Measurements from ENCODE around the gene BCAS3.
"Not testable (repeated sequence)": the region's sequence is repeated elsewhere in the genome, so short reads cannot be mapped to it uniquely, and the experiment has no call there.

BCAS3 gene

DNA sequence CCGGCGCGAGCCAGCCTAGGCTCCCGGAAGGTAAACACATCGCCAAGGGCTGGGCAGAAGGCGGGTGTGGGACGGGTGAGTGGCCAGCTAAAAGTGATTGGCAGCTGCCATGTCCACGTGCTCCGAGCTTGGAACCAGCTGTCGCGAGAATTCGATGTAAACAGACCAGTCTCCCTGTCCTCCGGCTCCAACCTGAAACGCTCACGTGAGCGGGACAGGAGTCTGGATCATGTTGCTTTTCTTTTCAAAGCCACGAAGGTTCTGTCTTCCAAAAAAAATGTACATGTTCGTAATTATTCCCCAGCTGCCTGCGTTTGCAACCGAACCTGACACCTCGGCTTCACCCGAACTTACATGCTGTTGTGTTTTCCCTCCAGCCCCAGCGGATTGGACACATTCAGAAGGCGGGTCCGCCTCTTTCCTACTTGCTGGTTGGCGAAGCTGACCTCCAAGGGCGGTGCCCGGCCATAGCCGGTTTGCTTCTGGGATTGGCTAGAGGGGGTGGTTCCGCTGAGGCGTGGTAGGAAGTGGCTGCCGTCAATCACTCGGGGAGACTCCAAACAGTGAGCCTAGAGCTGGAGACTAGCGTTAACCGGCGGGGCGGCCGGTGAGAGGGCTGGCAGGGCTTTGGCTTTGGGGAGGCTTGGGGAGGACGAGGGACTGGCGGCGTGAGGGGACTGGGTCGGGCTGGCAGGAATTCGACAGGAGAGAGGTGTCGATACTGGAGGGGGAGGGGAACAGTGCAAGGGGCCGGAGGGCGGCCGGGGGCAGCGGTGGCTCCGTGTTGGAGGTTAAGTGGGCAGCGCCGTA, at the start of gene BCAS3:
TSS of gene BCAS3 (plus strand) at position 544 of the 810 bp plus-strand sequence.
- peak; percentile 97 for DNase-seq

DNA sequence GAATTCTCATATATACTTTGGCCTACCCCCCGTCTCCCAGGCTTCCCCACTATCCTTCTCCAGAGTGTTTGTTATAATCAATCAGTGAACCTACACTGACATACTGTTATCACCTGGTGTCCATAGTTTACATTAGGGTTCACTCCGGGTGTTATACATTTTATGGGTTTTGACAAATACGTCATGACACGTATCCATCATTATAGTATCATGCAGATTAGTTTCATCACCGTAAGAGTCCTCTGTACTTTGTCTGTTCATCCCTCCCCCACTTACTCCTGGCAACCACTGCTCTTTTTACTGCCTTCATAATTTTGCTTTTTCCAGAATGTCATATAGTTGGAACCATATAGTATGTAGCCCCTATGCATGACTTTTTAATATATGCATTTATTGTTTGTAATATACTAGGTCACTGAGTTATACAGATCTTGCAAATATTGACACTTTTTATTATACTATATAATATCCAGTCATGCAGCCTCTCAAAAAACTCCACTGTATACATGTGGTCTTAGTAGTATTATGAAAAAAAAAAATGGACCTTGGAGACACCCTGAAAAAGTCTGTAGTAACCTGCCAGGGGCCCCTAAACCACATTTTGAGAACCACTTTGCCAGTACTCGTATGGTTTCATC, 49.3 kb upstream of the BCAS3 start:
- DNase-seq, result no peak

DNA sequence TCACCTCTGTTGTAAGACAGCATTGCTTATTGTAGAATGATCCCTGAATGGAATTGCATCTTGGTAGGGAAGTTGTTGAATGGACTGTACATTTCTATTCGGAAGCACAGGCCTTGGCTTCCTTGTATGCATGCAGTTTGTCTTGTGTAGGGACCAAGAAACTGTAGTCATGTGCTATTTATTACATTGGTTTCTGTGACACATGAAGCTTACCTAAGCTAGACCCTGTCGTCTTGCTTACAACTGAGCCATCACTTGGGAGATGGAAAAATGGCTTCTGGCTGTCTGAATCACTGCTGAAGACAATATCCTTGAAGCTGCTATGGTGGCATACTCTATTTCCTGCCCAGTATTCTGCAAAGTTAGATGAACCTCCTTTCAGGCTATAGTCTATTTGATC, 48.5 kb upstream of the BCAS3 start:
- no peak for DNase-seq

DNA sequence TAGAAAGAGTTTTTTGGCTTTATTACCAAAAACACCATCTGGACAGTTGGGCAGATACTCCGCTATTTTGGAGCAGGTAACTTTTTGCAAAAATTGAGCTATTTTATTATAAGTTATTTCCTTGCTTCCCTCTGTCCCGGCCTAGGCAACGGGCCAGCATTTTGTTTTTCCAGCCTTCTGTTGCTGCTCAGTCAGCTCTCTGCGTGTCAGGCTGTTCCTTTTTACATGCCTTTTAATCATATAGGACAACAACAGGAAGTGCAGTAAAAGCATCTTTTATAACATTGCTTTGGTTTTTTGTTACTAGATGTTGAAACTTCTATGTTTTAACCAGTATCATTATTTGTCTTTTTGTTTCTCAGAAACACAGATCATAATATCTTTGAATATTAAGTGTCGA, 47.3 kb upstream of the BCAS3 start:
- DNase-seq, result no peak

GRCh38 chr17:60631119-60631518, 46.5 kb upstream of the BCAS3 start:
- DNase-seq, result no peak

DNA sequence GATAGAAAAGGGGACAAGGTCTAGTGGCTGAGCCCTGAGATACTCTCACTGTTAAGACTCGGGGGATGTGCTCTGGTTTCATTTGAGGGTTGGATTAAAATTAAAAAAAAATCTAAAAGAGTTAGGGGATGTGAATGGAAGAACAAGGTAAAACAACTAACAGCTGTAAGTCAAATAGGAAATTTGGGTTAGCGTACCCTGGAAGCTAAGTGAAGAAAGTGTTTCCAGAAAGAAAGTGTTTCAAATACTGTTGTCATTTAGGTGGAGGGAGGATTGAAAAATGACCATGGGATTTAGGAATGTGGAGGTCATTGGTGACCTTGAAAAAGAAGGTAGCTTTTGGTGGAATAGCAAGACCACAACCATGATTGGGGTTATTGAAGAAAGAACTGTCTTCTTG, 40.0 kb upstream of the BCAS3 start:
- DNase-seq, result no peak

- no peak for DNase-seq
Observed at GRCh38 chr17:60639019-60639330, 38.7 kb upstream of the BCAS3 start.

DNA sequence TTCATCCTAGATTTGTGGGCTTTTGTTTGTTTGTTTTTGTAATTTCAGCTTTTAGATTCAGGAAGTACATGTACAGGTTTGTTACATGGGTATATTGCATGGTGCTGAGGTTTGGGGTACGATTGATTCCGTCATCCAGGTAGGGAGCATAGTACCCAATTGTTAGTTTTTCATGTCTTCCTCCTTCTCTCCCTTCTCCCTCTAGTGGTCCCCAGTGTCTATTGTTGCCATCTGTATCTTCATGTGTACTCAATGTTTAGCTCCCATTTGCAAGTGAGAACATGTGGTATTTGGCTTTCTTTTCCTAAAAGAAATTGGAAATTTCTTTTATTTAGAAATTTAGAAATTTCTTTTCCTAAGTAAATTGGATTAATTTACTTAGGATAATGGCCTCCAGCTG, 37.1 kb upstream of the BCAS3 start:
- no peak for DNase-seq

DNA sequence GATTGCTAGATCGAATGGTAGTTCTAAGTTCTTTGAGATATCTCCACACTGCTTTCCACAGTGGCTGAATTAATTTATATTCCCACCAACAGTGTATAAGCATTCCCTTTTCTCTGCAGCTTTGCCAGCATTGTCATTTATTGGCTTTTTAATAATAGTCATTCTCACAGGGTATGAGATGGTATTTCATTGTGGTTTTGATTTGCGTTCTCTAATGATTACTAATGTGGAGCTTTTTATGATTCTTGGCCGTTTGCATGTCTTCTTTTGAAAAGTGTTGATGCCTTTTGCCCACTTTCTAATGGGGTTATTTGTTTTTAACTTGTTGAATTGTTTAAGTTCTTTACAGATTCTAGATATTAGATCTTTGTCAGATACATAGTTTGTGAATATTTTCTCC, 36.5 kb upstream of the BCAS3 start:
- DNase-seq, result no peak

DNA sequence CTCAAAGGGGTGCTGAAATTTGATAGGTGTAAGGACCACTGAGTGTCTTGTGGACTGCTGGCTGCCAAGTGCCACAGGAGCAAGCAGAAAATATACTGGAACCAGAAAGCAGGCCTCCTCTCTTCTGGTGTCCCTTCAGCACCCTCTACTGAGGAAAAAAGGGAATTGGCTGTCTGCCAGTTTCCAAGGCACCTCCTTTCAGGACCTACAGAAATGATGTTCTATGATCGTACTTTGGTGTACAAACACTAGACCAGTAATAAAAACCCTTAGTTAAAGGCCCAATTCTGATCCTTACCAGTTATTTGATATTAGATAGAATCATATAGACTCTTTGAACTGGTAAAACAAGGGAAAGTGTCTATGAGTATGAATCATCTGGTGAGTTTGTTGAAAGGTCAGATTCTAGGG, 35.8 kb upstream of the BCAS3 start:
- peak; percentile 37 for DNase-seq

DNA sequence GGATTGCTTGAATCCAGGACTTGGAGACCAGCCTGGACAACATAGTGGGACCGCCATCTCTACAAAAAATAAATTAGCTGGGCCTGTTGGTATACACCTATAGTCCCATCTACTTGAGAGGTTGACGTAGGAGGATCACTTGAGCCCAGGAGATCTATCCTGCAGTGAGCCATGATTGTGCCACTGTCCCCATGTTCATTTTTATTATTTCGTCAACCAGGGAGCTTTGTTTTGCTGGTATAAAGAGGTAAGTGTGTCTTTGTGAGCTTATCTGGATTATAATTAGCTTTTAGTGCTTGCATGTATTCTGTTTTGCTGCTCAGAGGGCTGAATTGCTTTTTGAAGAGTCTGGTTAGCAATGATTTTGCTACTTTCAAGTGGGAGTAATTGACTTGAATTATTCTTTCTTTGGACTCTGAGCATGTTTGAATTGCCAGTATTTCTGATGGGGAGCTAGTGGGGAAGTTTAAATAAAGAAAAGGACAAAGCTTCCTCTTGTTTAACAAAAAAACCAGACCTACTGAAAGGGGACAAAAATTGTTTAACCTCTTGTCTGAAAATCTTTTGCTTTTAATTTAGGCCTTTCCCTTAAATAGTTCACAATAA, 31.6 kb upstream of the BCAS3 start:
- DNase-seq, result no peak

- no peak for DNase-seq
Observed at GRCh38 chr17:60646701-60647100, 30.9 kb upstream of the BCAS3 start.

DNA sequence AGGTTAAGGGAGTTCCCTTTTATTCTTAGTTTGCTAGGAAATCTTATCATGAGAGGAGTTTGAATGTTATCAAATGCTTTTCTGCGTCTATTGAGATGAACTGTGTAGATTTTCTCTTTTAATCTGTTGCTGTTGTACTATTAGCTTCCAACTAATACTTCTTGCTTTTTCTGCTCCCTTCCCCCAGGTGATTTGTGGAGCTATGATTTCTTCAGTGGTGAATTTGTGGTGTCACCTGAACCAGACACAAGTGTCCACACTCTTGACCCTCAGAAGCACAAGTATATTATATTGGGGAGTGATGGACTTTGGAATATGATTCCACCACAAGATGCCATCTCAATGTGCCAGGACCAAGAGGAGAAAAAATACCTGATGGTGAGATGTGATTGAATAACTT, 29.9 kb upstream of the BCAS3 start:
- DNase-seq, result no peak

GRCh38 chr17:60652454-60653247, 25.0 kb upstream of the BCAS3 start:
- no peak for DNase-seq

GRCh38 chr17:60653569-60653968, 24.1 kb upstream of the BCAS3 start:
- no peak for DNase-seq

GRCh38 chr17:60656499-60656898, 21.2 kb upstream of the BCAS3 start:
- no peak for DNase-seq

DNA sequence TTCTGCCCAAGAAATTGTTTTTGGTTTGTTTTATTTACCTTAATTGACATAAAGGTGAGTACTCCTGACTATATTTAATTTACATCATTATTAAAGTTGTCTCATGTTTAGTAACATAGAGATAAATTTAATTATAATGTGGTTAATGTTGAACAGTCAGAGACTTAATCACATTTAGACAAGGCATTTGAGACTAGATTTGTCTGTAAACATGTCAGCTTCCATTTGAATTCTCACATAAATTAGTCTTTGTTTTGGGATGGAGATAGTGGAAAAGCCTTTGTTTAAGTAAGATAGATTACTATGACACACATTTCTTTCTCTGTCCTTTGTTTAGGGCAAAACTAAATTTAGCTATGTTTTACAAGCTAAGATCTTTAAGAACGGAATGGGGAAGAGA, 18.5 kb upstream of the BCAS3 start:
- no peak for DNase-seq

DNA sequence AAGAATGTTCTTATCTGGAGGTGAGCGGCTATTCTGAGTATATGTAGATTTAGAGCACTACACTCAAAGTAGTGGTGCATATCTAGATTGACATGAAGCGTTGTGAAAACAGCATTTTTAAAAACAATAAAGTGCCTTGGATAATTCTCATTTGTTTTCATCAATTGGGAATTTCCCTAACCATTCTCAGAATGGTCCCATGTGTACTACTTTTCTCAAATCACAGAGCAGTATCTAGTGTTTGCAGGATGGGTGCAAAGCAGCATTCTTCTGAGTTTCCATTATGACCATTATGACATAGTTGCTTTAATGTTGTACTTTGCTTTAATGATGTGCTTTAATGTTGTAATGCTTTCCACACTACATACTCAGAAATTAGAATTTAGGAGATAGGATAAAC, 16.2 kb upstream of the BCAS3 start:
- DNase-seq, result no peak

- no peak for DNase-seq
Observed at GRCh38 chr17:60664022-60664421, 13.6 kb upstream of the BCAS3 start.

GRCh38 chr17:60665602-60666001, 12.0 kb upstream of the BCAS3 start:
- DNase-seq, result no peak

GRCh38 chr17:60668741-60669140, 8.9 kb upstream of the BCAS3 start:
- DNase-seq, result not testable (repeated sequence)

- no peak for DNase-seq
Observed at GRCh38 chr17:60671482-60671881, 6.2 kb upstream of the BCAS3 start.

GRCh38 chr17:60674637-60675036, 3.0 kb upstream of the BCAS3 start:
- DNase-seq, result not testable (repeated sequence)

DNA sequence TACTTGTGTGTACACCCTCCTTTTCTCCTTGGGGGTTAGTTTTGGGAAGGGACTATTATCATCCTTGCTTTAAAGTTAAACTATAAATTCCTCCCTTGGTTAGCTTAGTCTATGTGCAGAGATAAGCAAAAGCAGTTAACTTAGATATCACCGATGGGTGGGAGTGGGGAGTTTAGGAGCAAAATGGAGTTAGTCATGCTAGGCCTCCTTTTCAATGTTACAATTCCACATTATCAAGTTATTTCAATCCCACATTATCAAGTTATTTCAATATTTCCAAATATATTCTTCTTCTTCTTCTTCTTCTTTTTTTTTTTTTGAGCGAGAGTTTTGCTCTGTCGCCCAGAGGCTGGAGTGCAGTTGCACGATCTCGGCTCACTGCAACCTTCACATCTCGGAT, 1.7 kb upstream of the BCAS3 start:
- no peak for DNase-seq

Measured in NCI-H2081 treated with DMSO at 0.1 percent for 48 hours (cell line).